ENCODE results near the gene PARD3.

DNA sequence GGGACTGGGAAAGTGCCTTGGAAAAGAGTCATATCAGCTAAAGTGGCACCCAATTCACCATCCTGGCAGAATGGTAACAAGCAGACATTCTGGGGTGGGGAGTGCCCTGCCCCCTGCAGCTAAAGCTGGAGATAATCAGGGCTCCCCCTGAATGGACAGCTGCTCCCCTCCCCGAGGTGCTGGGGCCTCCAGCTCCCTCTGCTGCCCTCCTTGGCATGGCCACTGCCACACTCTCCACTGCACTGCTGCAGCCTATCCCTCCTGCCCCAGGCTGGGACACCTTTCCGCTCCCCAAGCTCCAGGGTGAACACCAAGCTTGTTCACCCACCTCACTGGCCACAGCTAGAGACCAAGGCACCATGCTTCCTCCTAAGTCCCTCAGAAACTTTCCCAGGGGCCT lies 9.8 kb upstream of the PARD3 start:
- TF ChIP-seq, protein P1, sequence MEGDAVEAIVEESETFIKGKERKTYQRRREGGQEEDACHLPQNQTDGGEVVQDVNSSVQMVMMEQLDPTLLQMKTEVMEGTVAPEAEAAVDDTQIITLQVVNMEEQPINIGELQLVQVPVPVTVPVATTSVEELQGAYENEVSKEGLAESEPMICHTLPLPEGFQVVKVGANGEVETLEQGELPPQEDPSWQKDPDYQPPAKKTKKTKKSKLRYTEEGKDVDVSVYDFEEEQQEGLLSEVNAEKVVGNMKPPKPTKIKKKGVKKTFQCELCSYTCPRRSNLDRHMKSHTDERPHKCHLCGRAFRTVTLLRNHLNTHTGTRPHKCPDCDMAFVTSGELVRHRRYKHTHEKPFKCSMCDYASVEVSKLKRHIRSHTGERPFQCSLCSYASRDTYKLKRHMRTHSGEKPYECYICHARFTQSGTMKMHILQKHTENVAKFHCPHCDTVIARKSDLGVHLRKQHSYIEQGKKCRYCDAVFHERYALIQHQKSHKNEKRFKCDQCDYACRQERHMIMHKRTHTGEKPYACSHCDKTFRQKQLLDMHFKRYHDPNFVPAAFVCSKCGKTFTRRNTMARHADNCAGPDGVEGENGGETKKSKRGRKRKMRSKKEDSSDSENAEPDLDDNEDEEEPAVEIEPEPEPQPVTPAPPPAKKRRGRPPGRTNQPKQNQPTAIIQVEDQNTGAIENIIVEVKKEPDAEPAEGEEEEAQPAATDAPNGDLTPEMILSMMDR (IDR thresholded peaks at IDR 0.05) = no peak
- TF ChIP-seq POLR2A (IDR thresholded peaks at IDR 0.05) = no peak
